Psoas muscle (tissue), 8 donors: Measurements from ENCODE around the gene GAPVD1. TPM values are rescaled to one million over a fixed set of nuclear protein-coding genes. Genes with fewer than 3 reads are reported as not detected.

Experiments
- ATAC-seq, 4 donors: fragments of 200-7000 bp; cut with Tn5 transposase; one replicate each; pipeline ENCODE4 v1.9.1; 2020; ENCODE audit warnings: moderate library complexity in 3 of 4, mild to moderate bottlenecking in 2 of 4
- DNase-seq, 2 donors: peaks; one replicate each; pipeline ENCODE4 v3.0.0-alpha.2; 2020
- H3K27ac ChIP-seq: fragments of 200-600 bp; one replicate; pipeline ENCODE4 v1.8.0; 2022
- H3K27me3 ChIP-seq, 3 donors: fragments of 200-600 bp in 1 of 3; one replicate each; pipeline versions ENCODE4 v1.6.1 to v1.8.0; 2013 to 2022; ENCODE audit warnings: low read length in 2 of 3, mild to moderate bottlenecking in 2 of 3, moderate library complexity in 1 of 3; ENCODE audit not compliant: insufficient read depth in 3 of 3
- H3K36me3 ChIP-seq, 2 donors: fragments of 200-600 bp in 1 of 2; one replicate each; pipeline versions ENCODE4 v1.6.1 to v1.8.0; 2013 to 2022; ENCODE audit warnings: low read depth in 1 of 2, mild to moderate bottlenecking in 1 of 2, moderate library complexity in 1 of 2; ENCODE audit not compliant: insufficient read depth in 1 of 2
- H3K4me1 ChIP-seq: fragments of 200-600 bp; one replicate; pipeline ENCODE4 v1.8.0; 2022
- H3K4me3 ChIP-seq: fragments of 200-600 bp; one replicate; pipeline ENCODE4 v1.8.0; 2022; ENCODE audit warnings: mild to moderate bottlenecking
- H3K9me3 ChIP-seq: fragments of 200-600 bp; one replicate; pipeline ENCODE4 v1.8.0; 2022
- CTCF ChIP-seq: fragments of 200-600 bp; IDR thresholded peaks from one replicate; pipeline ENCODE4 v1.8.0; 2022; ENCODE audit warnings: antibody characterized with exemption
- WGBS, 3 donors: extraction: QIAGEN DNeasy Blood & Tissue Kit; methylation state at CpG; one replicate each; pipeline versions ENCODE4 v1.1.6 to v1.1.7; 2013; 5-methylcytosine and 5-hydroxymethylcytosine counted together
- intact Hi-C, 2 donors: fragments of 100-400 bp; cut with DNase I; formaldehyde crosslinking; loops; one replicate each; pipeline versions ENCODE4 v1.11.0 to v1.14.2; 2022
- polyA plus RNA-seq, 3 donors: library from polyadenylated mRNA; stranded (reverse); fragments of 200-250 nt; gene quantifications; one replicate each; pipeline ENCODE4 v1.2.3, GENCODE V29; 2013
- total RNA-seq, 4 donors: library from RNA; stranded (reverse); fragmentation: NEBNext Ultra II Directional in 2 of 4; extraction: Animal tissue kit (Norgen Biotek cat#: 25700) in 2 of 4; gene quantifications; one replicate each; pipeline versions ENCODE4 v1.2.1 to v1.2.4, GENCODE V29; 2021 to 2023
- donor health status: healthy with polysubstance abuse.
- donor health status: DM: no; HTN: no; CAD: no; lungs with moderate emphysema.
- donor health status: Bipolar disorder and iron deficiency.
- donor health status: healthy.
- donor health status: DM: yes; HTN: yes; CAD: no.
- donor health status: DM: no; HTN: no; CAD: no.
- donor health status: DM: no; HTN: no; CAD: no.
- donor health status: DM: yes; HTN: yes; CAD: no.

Gene GAPVD1
- total and polyA plus RNA-seq, 7 donors: 9.7 to 49.3 (median 33.0) TPM

- DNase-seq: no peak
- H3K4me1 ChIP-seq: peaks cover 3% of the 10 kb centered on the region
- 55 to 79% (median 59%) methylated on average over 9 of the region's 9 CpGs for WGBS, 3 donors
- TF ChIP-seq CTCF: no peak
- peak in 2 of 4 donors; percentile 27 to 44 for ATAC-seq
- H3K4me3 ChIP-seq: no peak overlapping the region
- H3K9me3 ChIP-seq: no peaks in the 10 kb centered on the region
- no peaks in the 10 kb centered on the region for H3K27me3 ChIP-seq
- intact Hi-C loops: loop anchor here in 1 of 2 donors (5.0 to 10.0 kb wide), 2 partner anchors 115 to 598 kb away; partner anchors contain the start of genes NR6A1 and OLFML2A
- H3K36me3 ChIP-seq: no peaks in the 10 kb centered on the region
- H3K27ac ChIP-seq: no peak overlapping the region
Observed at GRCh38 chr9:125372441-125373226, 111.0 kb downstream of the GAPVD1 start.

- ATAC-seq: peak; percentile 81 to 92 (median 86)
- Histone ChIP-seq H3K27me3 (no peaks in the 10 kb centered on the region), H3K4me1 (peaks cover 3% of the 10 kb centered on the region), H3K9me3 (no peaks in the 10 kb centered on the region), H3K4me3 (peak overlapping the region; percentile 52), H3K27ac (no peak overlapping the region), H3K36me3 (no peaks in the 10 kb centered on the region)
- intact Hi-C loops: loop anchor here (2.0 to 10.0 kb wide), 4 partner anchors 117 to 602 kb away; partner anchors contain the start of genes NR6A1 (in 1 of the 2) and OLFML2A (in 1 of the 2)
- 12 to 13% (median 12%) methylated on average over 24 of the region's 24 CpGs for WGBS, 3 donors
- peak; percentile 78 for TF ChIP-seq CTCF
- peak; percentile 54 to 82 for DNase-seq
Observed at GRCh38 chr9:125374443-125375309, 113.0 kb downstream of the GAPVD1 start.

- Histone ChIP-seq H3K9me3 (no peaks in the 10 kb centered on the region), H3K36me3 (no peaks in the 10 kb centered on the region), H3K4me1 (peaks cover 3% of the 10 kb centered on the region), H3K4me3 (no peak overlapping the region), H3K27ac (no peak overlapping the region), H3K27me3 (no peaks in the 10 kb centered on the region)
- intact Hi-C loops: loop anchor here (2.0 to 10.0 kb wide), 3 partner anchors 119 to 603 kb away; partner anchors contain the start of genes NR6A1 (in 1 of the 2) and OLFML2A (in 1 of the 2)
- 86 to 96% (median 94%) methylated on average over 9 of the region's 9 CpGs for WGBS, 3 donors
- no peak for ATAC-seq
- no peak for DNase-seq
- TF ChIP-seq CTCF: no peak
Observed at GRCh38 chr9:125375820-125376219, 114.2 kb downstream of the GAPVD1 start.

- Histone ChIP-seq H3K9me3 (no peaks in the 10 kb centered on the region), H3K36me3 (no peaks in the 10 kb centered on the region), H3K27ac (no peak overlapping the region), H3K4me3 (no peak overlapping the region), H3K27me3 (no peaks in the 10 kb centered on the region), H3K4me1 (peaks cover 3% of the 10 kb centered on the region)
- DNase-seq (no peak), ATAC-seq (no peak)
- intact Hi-C loops: loop anchor here in 1 of 2 donors (10.0 kb wide), 1 partner anchor 602 kb away; the partner anchor contains the start of genes NR6A1 and OLFML2A
- TF ChIP-seq CTCF: no peak
- WGBS, 3 donors: 57 to 64% (median 61%) methylated on average over 24 of the region's 24 CpGs
Observed at GRCh38 chr9:125376261-125377226, 114.9 kb downstream of the GAPVD1 start.
